Skeletal muscle tissue (tissue), 4 donors: ENCODE data around the gene CCSAP. TPM values are rescaled to one million over a fixed set of nuclear protein-coding genes. Genes with fewer than 3 reads are reported as not detected.

Experiments used
- H3K27ac ChIP-seq: one replicate; pipeline ENCODE4 v1.7.0; 2013; ENCODE audit warnings: mild to moderate bottlenecking, low read depth, low read length, inconsistent platforms
- H3K27me3 ChIP-seq, 3 donors: one replicate each; pipeline ENCODE4 v1.7.0; 2013; ENCODE audit warnings: low read length in 3 of 3; ENCODE audit not compliant: control insufficient read depth in 3 of 3, insufficient read depth in 3 of 3
- H3K36me3 ChIP-seq, 3 donors: one replicate each; pipeline ENCODE4 v1.7.0; 2013; ENCODE audit warnings: low read length in 3 of 3; ENCODE audit not compliant: control insufficient read depth in 3 of 3, insufficient read depth in 3 of 3
- H3K4me1 ChIP-seq, 3 donors: one replicate each; pipeline ENCODE4 v1.7.0; 2013; ENCODE audit warnings: low read length in 3 of 3, mild to moderate bottlenecking in 3 of 3; ENCODE audit not compliant: control insufficient read depth in 3 of 3, insufficient read depth in 3 of 3
- H3K4me3 ChIP-seq, 3 donors: one replicate each; pipeline ENCODE4 v1.7.0; 2013; ENCODE audit warnings: low read length in 3 of 3
- H3K9ac ChIP-seq, 3 donors: one replicate each; pipeline ENCODE4 v1.7.0; 2013; ENCODE audit warnings: low read length in 3 of 3, mild to moderate bottlenecking in 3 of 3, moderate library complexity in 2 of 3, low read depth in 1 of 3
- H3K9me3 ChIP-seq, 3 donors: one replicate each; pipeline ENCODE4 v1.7.0; 2013; ENCODE audit warnings: low read length in 3 of 3; ENCODE audit not compliant: control insufficient read depth in 3 of 3
- total RNA-seq: library from RNA; depleted of rRNA; stranded (reverse); fragments of >200 nt; gene quantifications from one replicate; pipeline ENCODE4 v1.2.3, GENCODE V29; 2014
- donor health status: Osteomylitis.

Gene CCSAP
- total RNA-seq, 1 donor from 2014 or later: 5.2 TPM

GRCh38 chr1:229344937-229345684 is 2.3 kb upstream of the CCSAP start:
- Histone ChIP-seq H3K9me3 (no peaks in the 10 kb centered on the region), H3K4me1 (peaks cover 8 to 12% (median 9%) of the 10 kb centered on the region in 3 donors), H3K4me3 (no peak overlapping the region), H3K27me3 (no peaks in the 10 kb centered on the region), H3K36me3 (no peaks in the 10 kb centered on the region), H3K9ac (no peak overlapping the region), H3K27ac (no peak overlapping the region)

GRCh38 chr1:229344139-229344538 is 1.3 kb upstream of the CCSAP start:
- Histone ChIP-seq H3K27me3 (no peaks in the 10 kb centered on the region), H3K4me3 (no peak overlapping the region), H3K4me1 (peaks cover 8 to 12% (median 12%) of the 10 kb centered on the region in 3 donors), H3K27ac (no peak overlapping the region), H3K36me3 (no peaks in the 10 kb centered on the region), H3K9ac (no peak overlapping the region), H3K9me3 (no peaks in the 10 kb centered on the region)

DNA sequence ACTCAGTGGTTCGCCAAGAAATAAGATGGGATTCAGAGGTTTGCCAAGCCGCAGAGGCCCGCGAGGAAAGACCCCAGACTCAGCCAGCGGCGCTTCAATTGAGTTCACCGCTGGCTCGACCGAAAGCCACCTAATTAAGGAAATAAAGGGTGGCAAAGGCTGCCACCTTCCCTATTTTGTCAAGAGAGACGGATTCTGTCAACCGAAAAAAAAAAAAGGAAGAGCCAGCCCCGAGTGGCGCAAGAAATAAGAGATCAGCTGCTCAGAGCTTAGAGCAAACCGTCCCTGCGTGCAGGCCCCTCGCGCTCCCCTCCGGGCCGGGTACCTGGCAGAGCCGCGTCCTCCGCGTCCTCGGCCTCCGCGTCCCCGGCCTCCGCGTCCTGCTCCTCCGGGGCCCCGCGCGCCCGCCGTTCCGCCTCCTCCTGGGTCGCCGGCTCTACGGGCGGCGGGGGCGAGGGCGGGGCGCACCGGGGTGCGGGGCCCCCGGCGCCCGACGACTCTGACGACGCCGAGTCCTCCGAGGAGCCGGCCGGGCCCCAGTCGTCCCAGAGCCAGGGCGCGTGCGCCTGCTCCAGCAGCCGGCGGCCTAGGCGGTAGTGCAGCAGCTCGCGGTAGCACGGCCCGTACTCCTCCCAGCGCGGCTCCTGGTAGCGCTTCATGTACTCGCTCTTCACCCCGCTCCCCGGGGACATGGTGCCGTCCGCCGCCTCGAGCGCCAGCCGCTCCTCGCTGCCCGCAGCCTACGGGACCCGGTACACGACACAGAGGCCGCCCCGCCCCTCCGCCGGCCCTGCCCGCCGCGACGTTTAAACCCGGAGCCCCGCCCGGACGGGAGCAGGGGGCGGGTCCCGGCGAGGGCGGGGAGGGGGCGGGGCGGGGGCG is 832 bp downstream of the CCSAP start:
- no peaks in the 10 kb centered on the region for H3K36me3 ChIP-seq
- peak overlapping the region; percentile 60 to 84 (median 83) for H3K4me3 ChIP-seq
- H3K4me1 ChIP-seq: peaks cover 8 to 12% (median 12%) of the 10 kb centered on the region in 3 donors
- H3K27me3 ChIP-seq: no peaks in the 10 kb centered on the region
- H3K9ac ChIP-seq: peak overlapping the region; percentile 67 to 86 (median 72)
- H3K27ac ChIP-seq: peak overlapping the region; percentile 60
- H3K9me3 ChIP-seq: no peaks in the 10 kb centered on the region

DNA sequence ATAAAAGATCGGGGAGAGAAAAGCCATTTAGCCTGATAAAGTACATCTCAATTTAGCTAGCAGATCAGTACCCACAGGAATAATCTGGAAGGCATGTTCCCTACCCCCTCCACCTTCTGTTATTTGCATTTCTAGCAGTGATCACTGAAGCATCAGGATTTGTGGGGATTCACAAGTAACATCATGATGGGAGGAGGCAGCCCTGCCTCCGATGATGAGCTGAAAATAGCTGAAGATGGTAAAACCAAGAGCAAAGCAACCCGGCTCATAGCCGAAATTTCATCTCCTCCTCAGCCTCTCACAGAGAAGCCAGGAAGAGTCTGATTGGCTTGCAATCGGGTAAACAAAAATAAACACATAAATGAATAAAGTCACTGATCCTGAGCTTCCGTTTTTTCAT is 2.4 kb downstream of the CCSAP start:
- Histone ChIP-seq H3K4me1 (peaks cover 8 to 12% (median 12%) of the 10 kb centered on the region in 3 donors), H3K36me3 (no peaks in the 10 kb centered on the region), H3K27ac (no peak overlapping the region), H3K27me3 (no peaks in the 10 kb centered on the region), H3K4me3 (no peak overlapping the region), H3K9ac (no peak overlapping the region), H3K9me3 (no peaks in the 10 kb centered on the region)

DNA sequence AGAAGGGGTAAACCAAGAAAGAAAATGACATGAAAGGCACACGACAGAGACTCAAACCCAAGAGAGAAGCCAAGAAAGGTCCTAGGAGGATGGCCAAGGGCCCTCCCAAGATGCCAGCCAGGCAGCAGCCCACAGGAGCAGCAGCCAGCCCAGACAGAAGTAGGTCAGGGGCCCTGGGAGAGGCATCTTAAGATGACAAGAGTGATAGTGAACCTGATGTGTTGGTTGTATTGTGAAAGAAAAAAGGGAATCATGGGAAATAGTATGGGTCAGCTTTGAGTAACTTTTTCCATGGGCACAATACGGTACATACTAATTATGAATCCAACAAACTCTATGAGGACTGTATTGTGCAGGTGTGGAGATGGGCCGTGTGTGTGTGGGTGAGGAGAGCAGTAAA is 3.3 kb downstream of the CCSAP start:
- H3K9ac ChIP-seq: no peak overlapping the region
- H3K9me3 ChIP-seq: no peaks in the 10 kb centered on the region
- no peak overlapping the region for H3K27ac ChIP-seq
- no peaks in the 10 kb centered on the region for H3K36me3 ChIP-seq
- H3K27me3 ChIP-seq: no peaks in the 10 kb centered on the region
- H3K4me3 ChIP-seq: no peak overlapping the region
- peaks cover 8 to 12% (median 12%) of the 10 kb centered on the region in 3 donors for H3K4me1 ChIP-seq

- Histone ChIP-seq H3K27ac (no peak overlapping the region), H3K4me1 (peaks cover 8 to 12% (median 12%) of the 10 kb centered on the region in 3 donors), H3K27me3 (no peaks in the 10 kb centered on the region), H3K36me3 (no peaks in the 10 kb centered on the region), H3K9ac (peak overlapping the region in 1 of 3 donors; percentile 20), H3K9me3 (no peaks in the 10 kb centered on the region), H3K4me3 (no peak overlapping the region)
Observed at GRCh38 chr1:229339086-229339485, 3.8 kb downstream of the CCSAP start.

- H3K27me3 ChIP-seq: no peaks in the 10 kb centered on the region
- H3K9ac ChIP-seq: no peak overlapping the region
- no peak overlapping the region for H3K4me3 ChIP-seq
- H3K27ac ChIP-seq: no peak overlapping the region
- no peaks in the 10 kb centered on the region for H3K9me3 ChIP-seq
- no peaks in the 10 kb centered on the region for H3K36me3 ChIP-seq
- H3K4me1 ChIP-seq: peaks cover 3 to 5% (median 4%) of the 10 kb centered on the region in 3 donors
Observed at GRCh38 chr1:229336345-229336744, 6.5 kb downstream of the CCSAP start.

- peaks cover 0 to 2% (median 0%) of the 10 kb centered on the region in 3 donors for H3K4me1 ChIP-seq
- no peak overlapping the region for H3K27ac ChIP-seq
- no peaks in the 10 kb centered on the region for H3K27me3 ChIP-seq
- H3K4me3 ChIP-seq: no peak overlapping the region
- no peak overlapping the region for H3K9ac ChIP-seq
- no peaks in the 10 kb centered on the region for H3K9me3 ChIP-seq
- H3K36me3 ChIP-seq: peaks cover 0 to 2% (median 2%) of the 10 kb centered on the region in 3 donors
Observed at GRCh38 chr1:229334716-229335115, 8.1 kb downstream of the CCSAP start.

DNA sequence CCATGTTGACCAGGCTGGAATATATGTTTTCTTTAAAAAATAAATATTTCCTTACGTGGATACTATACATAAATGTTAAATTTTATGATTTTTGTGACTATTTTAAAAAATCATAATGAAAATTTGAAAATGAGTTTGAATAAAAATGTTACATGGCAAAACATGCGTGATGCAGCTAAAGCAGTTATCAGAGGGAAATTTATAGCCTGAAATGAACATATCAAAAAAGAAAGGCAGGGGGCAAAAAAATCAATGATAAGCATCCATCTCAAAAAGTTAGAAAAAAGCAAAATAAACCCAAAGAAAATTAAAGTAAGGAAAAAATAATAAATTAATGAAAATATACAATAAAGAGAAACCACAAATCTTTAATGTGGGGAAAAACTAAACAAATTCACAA is 8.6 kb downstream of the CCSAP start:
- Histone ChIP-seq H3K4me1 (no peaks in the 10 kb centered on the region), H3K4me3 (no peak overlapping the region), H3K9ac (no peak overlapping the region), H3K36me3 (peaks cover 0 to 2% (median 2%) of the 10 kb centered on the region in 3 donors), H3K27me3 (no peaks in the 10 kb centered on the region), H3K9me3 (no peaks in the 10 kb centered on the region), H3K27ac (no peak overlapping the region)
